Ishikawa (cell line): ENCODE data around the gene CACNA1D.

Experiments
- CEBPB ChIP-seq: IDR thresholded peaks from 2 replicates; pipeline ENCODE4 v1.6.1; 2012
- CREB1 ChIP-seq: IDR thresholded peaks from 2 replicates; pipeline ENCODE4 v1.6.1; 2012; ENCODE audit warnings: low read depth
- EGR1 ChIP-seq: IDR thresholded peaks from 2 replicates; pipeline ENCODE4 v1.6.1; 2012
- EP300 ChIP-seq: IDR thresholded peaks from 2 replicates; pipeline ENCODE4 v1.6.1; 2012; ENCODE audit warnings: borderline replicate concordance
- RAD21 ChIP-seq: IDR thresholded peaks from 2 replicates; pipeline ENCODE4 v1.6.1; 2012; ENCODE audit warnings: low read depth
- TAF1 ChIP-seq: IDR thresholded peaks from 2 replicates; pipeline ENCODE4 v1.6.1; 2012; ENCODE audit warnings: low read depth, mild to moderate bottlenecking
- ZBTB7A ChIP-seq: IDR thresholded peaks from 2 replicates; pipeline ENCODE4 v1.6.1; 2012; ENCODE audit warnings: low read depth
- TF ChIP-seq, protein P1 (sequence below): IDR thresholded peaks from 2 replicates; pipeline ENCODE4 v1.6.1; 2012; ENCODE audit warnings: low read depth, mild to moderate bottlenecking
- TF ChIP-seq, protein P2 (sequence below): IDR thresholded peaks from 2 replicates; pipeline ENCODE4 v1.6.1; 2012

DNA sequence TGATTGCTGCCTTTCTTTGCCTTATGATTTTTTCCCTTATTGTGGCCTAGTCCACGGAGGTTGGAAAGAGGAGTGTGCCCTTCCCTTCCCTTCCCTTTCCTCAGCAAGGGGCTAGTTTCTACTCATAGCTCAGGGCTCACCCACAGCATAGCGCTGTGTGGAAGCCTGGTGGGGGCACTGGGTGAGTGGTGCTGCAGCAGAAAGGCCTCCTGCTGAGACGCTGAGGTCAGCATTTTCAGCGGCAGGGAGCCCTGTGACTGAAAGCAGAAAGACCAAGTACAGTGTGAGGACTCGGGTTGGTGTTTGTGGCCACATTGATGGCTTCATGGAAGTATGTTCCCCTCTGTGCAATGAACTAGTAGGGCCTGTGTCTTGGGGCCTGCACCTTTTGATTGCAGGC lies 21.9 kb downstream of the CACNA1D start:
- TF ChIP-seq RAD21 (no peak), TAF1 (no peak), ZBTB7A (no peak), CEBPB (no peak), EP300 (no peak), CREB1 (no peak), EGR1 (no peak)
- TF ChIP-seq, protein P1, sequence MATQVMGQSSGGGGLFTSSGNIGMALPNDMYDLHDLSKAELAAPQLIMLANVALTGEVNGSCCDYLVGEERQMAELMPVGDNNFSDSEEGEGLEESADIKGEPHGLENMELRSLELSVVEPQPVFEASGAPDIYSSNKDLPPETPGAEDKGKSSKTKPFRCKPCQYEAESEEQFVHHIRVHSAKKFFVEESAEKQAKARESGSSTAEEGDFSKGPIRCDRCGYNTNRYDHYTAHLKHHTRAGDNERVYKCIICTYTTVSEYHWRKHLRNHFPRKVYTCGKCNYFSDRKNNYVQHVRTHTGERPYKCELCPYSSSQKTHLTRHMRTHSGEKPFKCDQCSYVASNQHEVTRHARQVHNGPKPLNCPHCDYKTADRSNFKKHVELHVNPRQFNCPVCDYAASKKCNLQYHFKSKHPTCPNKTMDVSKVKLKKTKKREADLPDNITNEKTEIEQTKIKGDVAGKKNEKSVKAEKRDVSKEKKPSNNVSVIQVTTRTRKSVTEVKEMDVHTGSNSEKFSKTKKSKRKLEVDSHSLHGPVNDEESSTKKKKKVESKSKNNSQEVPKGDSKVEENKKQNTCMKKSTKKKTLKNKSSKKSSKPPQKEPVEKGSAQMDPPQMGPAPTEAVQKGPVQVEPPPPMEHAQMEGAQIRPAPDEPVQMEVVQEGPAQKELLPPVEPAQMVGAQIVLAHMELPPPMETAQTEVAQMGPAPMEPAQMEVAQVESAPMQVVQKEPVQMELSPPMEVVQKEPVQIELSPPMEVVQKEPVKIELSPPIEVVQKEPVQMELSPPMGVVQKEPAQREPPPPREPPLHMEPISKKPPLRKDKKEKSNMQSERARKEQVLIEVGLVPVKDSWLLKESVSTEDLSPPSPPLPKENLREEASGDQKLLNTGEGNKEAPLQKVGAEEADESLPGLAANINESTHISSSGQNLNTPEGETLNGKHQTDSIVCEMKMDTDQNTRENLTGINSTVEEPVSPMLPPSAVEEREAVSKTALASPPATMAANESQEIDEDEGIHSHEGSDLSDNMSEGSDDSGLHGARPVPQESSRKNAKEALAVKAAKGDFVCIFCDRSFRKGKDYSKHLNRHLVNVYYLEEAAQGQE = no peak
- TF ChIP-seq, protein P2, sequence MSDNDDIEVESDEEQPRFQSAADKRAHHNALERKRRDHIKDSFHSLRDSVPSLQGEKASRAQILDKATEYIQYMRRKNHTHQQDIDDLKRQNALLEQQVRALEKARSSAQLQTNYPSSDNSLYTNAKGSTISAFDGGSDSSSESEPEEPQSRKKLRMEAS = no peak
